ENCODE data around the gene LEMD3.

The LEMD3 gene

DNA sequence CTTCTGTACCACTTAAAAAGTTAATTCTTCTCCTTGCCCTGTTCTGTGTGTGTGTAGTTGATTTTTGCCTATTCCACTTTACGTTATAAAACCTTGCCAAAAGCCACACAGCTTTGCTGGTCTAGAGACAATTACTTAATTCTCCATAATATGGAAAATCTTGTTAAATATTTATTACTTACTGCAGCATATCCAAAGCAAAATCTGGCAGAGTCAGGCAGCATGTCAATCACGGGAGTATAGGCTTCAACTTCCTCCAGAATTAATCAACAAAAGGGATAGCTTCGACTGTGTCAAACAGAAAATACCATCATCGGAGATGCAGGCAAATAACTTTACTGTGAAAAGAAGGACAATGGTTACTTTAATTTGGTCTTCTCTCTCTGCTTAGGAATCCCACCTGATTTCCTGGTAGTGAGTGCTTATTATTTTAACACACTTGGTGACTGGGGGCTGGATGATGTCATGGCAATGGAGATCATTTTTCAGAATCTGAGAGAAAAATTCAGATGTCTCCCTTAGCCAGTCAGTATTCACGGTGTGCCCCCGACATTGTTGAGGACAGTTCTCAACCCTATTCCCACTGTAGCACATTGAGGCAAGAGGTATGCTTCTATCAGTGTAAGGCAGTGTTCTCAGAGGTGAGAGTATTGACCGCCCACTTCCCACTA lies 105.4 kb downstream of the LEMD3 start:
- ChIA-PET POLR2A (no interaction called here), CTCF (interaction anchor here (0.6 to 0.8 kb wide), 2 partner anchors 153 to 393 kb away, joined by 3 read pairs; partner anchors contain the start of gene WIF1)
- Histone ChIP-seq H3K27ac (ENCODE audit: extremely low read depth, low read depth, low read length) (no peak overlapping the region), H3K36me3 (ENCODE audit: control insufficient read depth in 2 of 2, insufficient read depth in 1 of 2, low read length in 2 of 2) (no peaks in the 10 kb centered on the region), H3K4me1 (ENCODE audit: control insufficient read depth, insufficient read depth, low read length) (peaks cover 12% of the 10 kb centered on the region), H3K4me3 (ENCODE audit: low read depth, low read length) (no peak overlapping the region), H3K9me3 (ENCODE audit: control insufficient read depth, insufficient read depth, low read depth, low read length) (no peaks in the 10 kb centered on the region)
- TF ChIP-seq ZBTB20 (tag by site-specific recombination; IDR thresholded peaks at IDR 0.05): peak; percentile 76
- TF ChIP-seq, protein P1, sequence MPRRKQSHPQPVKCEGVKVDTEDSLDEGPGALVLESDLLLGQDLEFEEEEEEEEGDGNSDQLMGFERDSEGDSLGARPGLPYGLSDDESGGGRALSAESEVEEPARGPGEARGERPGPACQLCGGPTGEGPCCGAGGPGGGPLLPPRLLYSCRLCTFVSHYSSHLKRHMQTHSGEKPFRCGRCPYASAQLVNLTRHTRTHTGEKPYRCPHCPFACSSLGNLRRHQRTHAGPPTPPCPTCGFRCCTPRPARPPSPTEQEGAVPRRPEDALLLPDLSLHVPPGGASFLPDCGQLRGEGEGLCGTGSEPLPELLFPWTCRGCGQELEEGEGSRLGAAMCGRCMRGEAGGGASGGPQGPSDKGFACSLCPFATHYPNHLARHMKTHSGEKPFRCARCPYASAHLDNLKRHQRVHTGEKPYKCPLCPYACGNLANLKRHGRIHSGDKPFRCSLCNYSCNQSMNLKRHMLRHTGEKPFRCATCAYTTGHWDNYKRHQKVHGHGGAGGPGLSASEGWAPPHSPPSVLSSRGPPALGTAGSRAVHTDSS (tag by site-specific recombination; IDR thresholded peaks at IDR 0.05): no peak
- TF ChIP-seq, protein P2, sequence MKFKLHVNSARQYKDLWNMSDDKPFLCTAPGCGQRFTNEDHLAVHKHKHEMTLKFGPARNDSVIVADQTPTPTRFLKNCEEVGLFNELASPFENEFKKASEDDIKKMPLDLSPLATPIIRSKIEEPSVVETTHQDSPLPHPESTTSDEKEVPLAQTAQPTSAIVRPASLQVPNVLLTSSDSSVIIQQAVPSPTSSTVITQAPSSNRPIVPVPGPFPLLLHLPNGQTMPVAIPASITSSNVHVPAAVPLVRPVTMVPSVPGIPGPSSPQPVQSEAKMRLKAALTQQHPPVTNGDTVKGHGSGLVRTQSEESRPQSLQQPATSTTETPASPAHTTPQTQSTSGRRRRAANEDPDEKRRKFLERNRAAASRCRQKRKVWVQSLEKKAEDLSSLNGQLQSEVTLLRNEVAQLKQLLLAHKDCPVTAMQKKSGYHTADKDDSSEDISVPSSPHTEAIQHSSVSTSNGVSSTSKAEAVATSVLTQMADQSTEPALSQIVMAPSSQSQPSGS (tag by site-specific recombination; IDR thresholded peaks at IDR 0.05; ENCODE audit: low read depth): peak; percentile 55; the same call in 1 of the 2 replicates

DNA sequence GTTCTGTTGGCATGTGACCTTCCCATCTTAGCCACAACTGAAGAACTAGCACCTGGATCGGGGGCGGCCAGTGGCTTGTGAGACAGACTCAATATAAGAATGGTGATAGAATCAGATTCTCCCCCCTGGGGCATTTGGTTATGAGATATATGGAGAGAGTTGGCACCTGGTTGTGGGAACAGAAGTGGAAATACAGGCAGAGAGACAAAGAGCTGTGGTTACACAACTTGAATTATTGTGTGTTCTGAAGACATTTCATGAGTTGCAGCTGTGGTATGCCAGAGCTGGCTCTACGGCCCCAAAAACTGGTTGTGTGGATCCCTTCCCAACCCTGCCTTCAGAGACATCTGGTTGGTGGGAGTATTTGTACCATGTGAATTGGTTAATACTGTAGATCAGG lies 106.2 kb downstream of the LEMD3 start:
- H3K4me1 ChIP-seq (ENCODE audit: control insufficient read depth, insufficient read depth, low read length): peaks cover 21% of the 10 kb centered on the region
- H3K9me3 ChIP-seq (ENCODE audit: control insufficient read depth, insufficient read depth, low read depth, low read length): no peaks in the 10 kb centered on the region
- CTCF ChIA-PET: no interaction called here
- POLR2A ChIA-PET: no interaction called here
- TF ChIP-seq, protein P3, sequence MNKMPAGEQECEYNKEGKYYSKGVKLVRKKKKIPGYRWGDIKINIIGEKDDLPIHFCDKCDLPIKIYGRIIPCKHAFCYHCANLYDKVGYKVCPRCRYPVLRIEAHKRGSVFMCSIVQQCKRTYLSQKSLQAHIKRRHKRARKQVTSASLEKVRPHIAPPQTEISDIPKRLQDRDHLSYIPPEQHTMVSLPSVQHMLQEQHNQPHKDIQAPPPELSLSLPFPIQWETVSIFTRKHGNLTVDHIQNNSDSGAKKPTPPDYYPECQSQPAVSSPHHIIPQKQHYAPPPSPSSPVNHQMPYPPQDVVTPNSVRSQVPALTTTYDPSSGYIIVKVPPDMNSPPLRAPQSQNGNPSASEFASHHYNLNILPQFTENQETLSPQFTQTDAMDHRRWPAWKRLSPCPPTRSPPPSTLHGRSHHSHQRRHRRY (tag by site-specific recombination; IDR thresholded peaks at IDR 0.05): no peak
- TF ChIP-seq, protein P4, sequence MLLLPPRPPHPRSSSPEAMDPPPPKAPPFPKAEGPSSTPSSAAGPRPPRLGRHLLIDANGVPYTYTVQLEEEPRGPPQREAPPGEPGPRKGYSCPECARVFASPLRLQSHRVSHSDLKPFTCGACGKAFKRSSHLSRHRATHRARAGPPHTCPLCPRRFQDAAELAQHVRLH (tag by site-specific recombination; IDR thresholded peaks at IDR 0.05): no peak
- TF ChIP-seq, protein P5, sequence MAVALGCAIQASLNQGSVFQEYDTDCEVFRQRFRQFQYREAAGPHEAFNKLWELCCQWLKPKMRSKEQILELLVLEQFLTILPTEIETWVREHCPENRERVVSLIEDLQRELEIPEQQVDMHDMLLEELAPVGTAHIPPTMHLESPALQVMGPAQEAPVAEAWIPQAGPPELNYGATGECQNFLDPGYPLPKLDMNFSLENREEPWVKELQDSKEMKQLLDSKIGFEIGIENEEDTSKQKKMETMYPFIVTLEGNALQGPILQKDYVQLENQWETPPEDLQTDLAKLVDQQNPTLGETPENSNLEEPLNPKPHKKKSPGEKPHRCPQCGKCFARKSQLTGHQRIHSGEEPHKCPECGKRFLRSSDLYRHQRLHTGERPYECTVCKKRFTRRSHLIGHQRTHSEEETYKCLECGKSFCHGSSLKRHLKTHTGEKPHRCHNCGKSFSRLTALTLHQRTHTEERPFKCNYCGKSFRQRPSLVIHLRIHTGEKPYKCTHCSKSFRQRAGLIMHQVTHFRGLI (tag by site-specific recombination; IDR thresholded peaks at IDR 0.05): no peak
- TF ChIP-seq, protein P6, sequence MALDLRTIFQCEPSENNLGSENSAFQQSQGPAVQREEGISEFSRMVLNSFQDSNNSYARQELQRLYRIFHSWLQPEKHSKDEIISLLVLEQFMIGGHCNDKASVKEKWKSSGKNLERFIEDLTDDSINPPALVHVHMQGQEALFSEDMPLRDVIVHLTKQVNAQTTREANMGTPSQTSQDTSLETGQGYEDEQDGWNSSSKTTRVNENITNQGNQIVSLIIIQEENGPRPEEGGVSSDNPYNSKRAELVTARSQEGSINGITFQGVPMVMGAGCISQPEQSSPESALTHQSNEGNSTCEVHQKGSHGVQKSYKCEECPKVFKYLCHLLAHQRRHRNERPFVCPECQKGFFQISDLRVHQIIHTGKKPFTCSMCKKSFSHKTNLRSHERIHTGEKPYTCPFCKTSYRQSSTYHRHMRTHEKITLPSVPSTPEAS (tag by site-specific recombination; IDR thresholded peaks at IDR 0.05): no peak
- TF ChIP-seq, protein P7, sequence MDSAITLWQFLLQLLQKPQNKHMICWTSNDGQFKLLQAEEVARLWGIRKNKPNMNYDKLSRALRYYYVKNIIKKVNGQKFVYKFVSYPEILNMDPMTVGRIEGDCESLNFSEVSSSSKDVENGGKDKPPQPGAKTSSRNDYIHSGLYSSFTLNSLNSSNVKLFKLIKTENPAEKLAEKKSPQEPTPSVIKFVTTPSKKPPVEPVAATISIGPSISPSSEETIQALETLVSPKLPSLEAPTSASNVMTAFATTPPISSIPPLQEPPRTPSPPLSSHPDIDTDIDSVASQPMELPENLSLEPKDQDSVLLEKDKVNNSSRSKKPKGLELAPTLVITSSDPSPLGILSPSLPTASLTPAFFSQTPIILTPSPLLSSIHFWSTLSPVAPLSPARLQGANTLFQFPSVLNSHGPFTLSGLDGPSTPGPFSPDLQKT (IDR thresholded peaks at IDR 0.05; ENCODE audit: borderline replicate concordance, low read depth, low read length): no peak
- TF ChIP-seq ZNF514 (tag by site-specific recombination; IDR thresholded peaks at IDR 0.05): no peak
- TF ChIP-seq KLF7 (tag by site-specific recombination; IDR thresholded peaks at IDR 0.05; ENCODE audit: borderline replicate concordance): no peak
- TF ChIP-seq ZNF670 (tag by site-specific recombination; IDR thresholded peaks at IDR 0.05; ENCODE audit: low read depth): no peak
- TF ChIP-seq ZNF174 (tag by site-specific recombination; IDR thresholded peaks at IDR 0.05): no peak
- no peak for TF ChIP-seq ZNF521 (tag by site-specific recombination; IDR thresholded peaks at IDR 0.05)
- H3K27ac ChIP-seq (ENCODE audit: extremely low read depth, low read depth, low read length): no peak overlapping the region
- no peaks in the 10 kb centered on the region for H3K36me3 ChIP-seq (ENCODE audit: control insufficient read depth in 2 of 2, insufficient read depth in 1 of 2, low read length in 2 of 2)
- no peak overlapping the region for H3K4me3 ChIP-seq (ENCODE audit: low read depth, low read length)

Data from HEK293 (cell line).